GM12891 (cell line): ENCODE data around the gene SNRNP35.
"Not testable (repeated sequence)": the region's sequence is repeated elsewhere in the genome, so short reads cannot be mapped to it uniquely, and the experiment has no call there.

Source experiments
- PAX5 ChIP-seq: IDR thresholded peaks from 2 replicates; pipeline ENCODE4 v1.6.1; 2011; ENCODE audit warnings: low read length, moderate library complexity, mild to moderate bottlenecking; ENCODE audit not compliant: insufficient read depth, severe bottlenecking
- POLR2A ChIP-seq: IDR thresholded peaks from 2 replicates; pipeline ENCODE4 v1.6.1; 2011; ENCODE audit warnings: low read depth, low read length, control low read depth
- POLR2AphosphoS5 ChIP-seq: IDR thresholded peaks from 2 replicates; pipeline ENCODE4 v1.6.1; 2011; ENCODE audit warnings: low read depth, low read length, control low read depth
- POU2F2 ChIP-seq: IDR thresholded peaks from 2 replicates; pipeline ENCODE4 v1.6.1; 2011; ENCODE audit warnings: low read depth, mild to moderate bottlenecking, control low read depth, low read length, moderate library complexity
- SPI1 ChIP-seq: IDR thresholded peaks from 2 replicates; pipeline ENCODE4 v1.6.1; 2011; ENCODE audit warnings: low read depth, low read length, control low read depth
- TAF1 ChIP-seq: IDR thresholded peaks from 2 replicates; pipeline ENCODE4 v1.6.1; 2011; ENCODE audit warnings: low read depth, low read length, control low read depth

GRCh38 chr12:123514582-123515221 is 56.8 kb downstream of the SNRNP35 start:
- not testable (repeated sequence) for TF ChIP-seq SPI1, POLR2A, TAF1, POU2F2, POLR2AphosphoS5, PAX5
